Effector CD8-positive, alpha-beta T cell (primary cell): Measurements from ENCODE around the gene SPIRE2.
A peak's percentile ranks its signal among the peaks of the same experiment; 100 is the strongest.
"Not testable (repeated sequence)": the region's sequence is repeated elsewhere in the genome, so short reads cannot be mapped to it uniquely, and the experiment has no call there.

Experiments
- DNase-seq: peaks from one replicate; lab custom pipeline; 2025; lab: John Stamatoyannopoulos, UW
- total RNA-seq, 4 experiments: gene quantifications; one replicate each; lab custom pipeline; 2026; lab: John Stamatoyannopoulos, UW

SPIRE2 gene
- 0.19 to 2.0 (median 0.93) reads per million in 4 experiments for total RNA-seq

- peak; percentile 47 for DNase-seq
Measured at GRCh38 chr16:89828199-89828869, at the start of gene SPIRE2. Gene SPIRE2 (plus strand): TSS chr16:89828475. CDS start chr16:89828551, 76 bp downstream.

GRCh38 chr16:89779231-89779908 lies 48.9 kb upstream of the SPIRE2 start:
- no peak for DNase-seq

- no peak for DNase-seq
Measured at GRCh38 chr16:89779909-89780305, 48.4 kb upstream of the SPIRE2 start.

- no peak for DNase-seq
Measured at GRCh38 chr16:89782489-89782888, 45.8 kb upstream of the SPIRE2 start.

- not testable (repeated sequence) for DNase-seq
Measured at GRCh38 chr16:89783952-89784351, 44.3 kb upstream of the SPIRE2 start.

- no peak for DNase-seq
Measured at GRCh38 chr16:89784406-89784805, 43.9 kb upstream of the SPIRE2 start.

GRCh38 chr16:89785523-89786155 lies 42.6 kb upstream of the SPIRE2 start:
- DNase-seq, result peak; percentile 8

- DNase-seq, result no peak
Measured at GRCh38 chr16:89786474-89787364, 41.6 kb upstream of the SPIRE2 start.

- DNase-seq, result no peak
Measured at GRCh38 chr16:89787365-89787805, 40.9 kb upstream of the SPIRE2 start.

- no peak for DNase-seq
Measured at GRCh38 chr16:89791278-89791995, 36.8 kb upstream of the SPIRE2 start.

- DNase-seq, result peak; percentile 45
Measured at GRCh38 chr16:89793092-89793491, 35.2 kb upstream of the SPIRE2 start.

- DNase-seq, result no peak
Measured at GRCh38 chr16:89793955-89794354, 34.3 kb upstream of the SPIRE2 start.

- no peak for DNase-seq
Measured at GRCh38 chr16:89795676-89796075, 32.6 kb upstream of the SPIRE2 start.

- no peak for DNase-seq
Measured at GRCh38 chr16:89796104-89796503, 32.2 kb upstream of the SPIRE2 start.

GRCh38 chr16:89798126-89798525 lies 30.1 kb upstream of the SPIRE2 start:
- no peak for DNase-seq

- DNase-seq, result no peak
Measured at GRCh38 chr16:89798832-89799370, 29.4 kb upstream of the SPIRE2 start.

GRCh38 chr16:89801800-89802199 lies 26.5 kb upstream of the SPIRE2 start:
- no peak for DNase-seq

GRCh38 chr16:89805136-89805905 lies 23.0 kb upstream of the SPIRE2 start:
- no peak for DNase-seq

- DNase-seq, result not testable (repeated sequence)
Measured at GRCh38 chr16:89806589-89807193, 21.6 kb upstream of the SPIRE2 start.

GRCh38 chr16:89808475-89808874 lies 19.8 kb upstream of the SPIRE2 start:
- no peak for DNase-seq
